ENCODE results near the gene IDNK. TPM values are rescaled to one million over a fixed set of nuclear protein-coding genes. Genes with fewer than 3 reads are reported as not detected.
A peak's percentile ranks its signal among the peaks of the same experiment; 100 is the strongest.

IDNK gene
- total and polyA plus RNA-seq, 7 experiments from 2014 or later: 8.5 to 15.3 (median 10.9) TPM

DNA sequence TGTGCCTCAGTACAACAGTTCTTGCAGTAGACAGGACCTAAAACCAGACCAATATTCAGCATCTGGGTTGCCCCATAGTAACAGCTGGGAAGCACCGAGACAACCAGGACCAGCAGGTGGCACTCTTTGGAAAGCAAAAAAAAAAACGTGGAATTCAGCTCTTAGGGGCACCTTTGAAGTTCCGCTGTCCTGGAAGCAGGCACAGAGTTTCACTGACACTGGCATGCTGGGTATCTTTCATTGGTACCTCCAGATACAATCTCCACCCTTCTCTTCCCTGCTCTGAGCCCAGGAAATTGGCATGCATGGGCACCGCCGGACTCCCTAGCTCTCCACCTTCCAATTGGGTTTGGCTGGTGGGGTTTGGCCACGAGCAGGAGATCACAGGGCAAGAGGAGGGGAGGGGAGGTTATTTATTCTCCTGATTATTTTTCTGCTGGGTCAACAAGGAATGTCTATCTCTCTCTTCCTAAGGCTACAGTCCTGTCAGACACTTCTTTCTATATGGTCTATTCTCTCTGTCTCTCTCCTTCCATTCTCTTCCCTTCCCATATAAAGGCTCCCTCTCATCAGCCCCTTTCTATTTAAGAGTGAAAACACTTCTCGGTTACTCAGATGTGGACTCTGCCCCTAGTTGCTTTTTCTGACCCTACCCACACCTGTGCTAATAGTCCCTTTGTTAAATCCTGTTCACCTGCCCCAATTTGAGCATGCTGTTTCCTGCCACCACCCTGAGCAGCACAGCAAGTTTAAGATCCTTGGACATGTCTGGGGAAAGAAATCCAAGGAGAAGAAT, 1.9 kb upstream of the IDNK start:
- Mint-ChIP-seq H3K9me3 (no peaks in the 10 kb centered on the region), H3K4me3 (peak overlapping the region in 8 of 10 donors; percentile 14 to 96 (median 74)), H3K36me3 (peaks cover 0 to 8% (median 0%) of the 10 kb centered on the region in 5 donors), H3K27me3 (peaks cover 0 to 17% (median 0%) of the 10 kb centered on the region in 5 donors), H3K27ac (peak overlapping the region in 7 of 9 donors; percentile 8 to 54 (median 27)), H3K4me1 (peaks cover 19 to 41% (median 30%) of the 10 kb centered on the region in 7 donors)
- ChIA-PET CTCF (interaction anchor here (0.6 to 2.9 kb wide), 17 partner anchors 9 to 306 kb away, joined by 3 to 34 read pairs (median 4); partner anchors contain the start of gene UBQLN1), POLR2A (interaction anchor here (0.6 to 5.5 kb wide), 2 partner anchors 54 to 87 kb away, joined by 6 to 44 read pairs; partner anchors contain the start of gene UBQLN1)
- no peaks in the 10 kb centered on the region for H3K27me3 ChIP-seq (ENCODE audit: control insufficient read depth in 2 of 2, insufficient read depth in 2 of 2, low read length in 2 of 2)
- peaks cover 0 to 4% (median 0%) of the 10 kb centered on the region in 3 experiments for H3K36me3 ChIP-seq (ENCODE audit: control insufficient read depth in 2 of 3, insufficient read depth in 3 of 3, low read length in 3 of 3)
- ATAC-seq: peak; percentile 23
- intact Hi-C loops (cut with micrococcal nuclease): loop anchor here (1.0 to 10.0 kb wide), 6 partner anchors 28 to 696 kb away; partner anchors contain the start of gene GKAP1 (in 1 of the 2)
- H3K4me1 ChIP-seq (ENCODE audit: control insufficient read depth in 2 of 2, insufficient read depth in 2 of 2, low read length in 2 of 2): peaks cover 8 to 11% of the 10 kb centered on the region in 2 donors
- no peak overlapping the region for H3K4me3 ChIP-seq (ENCODE audit: low read length)
- peak; percentile 11 to 50 (median 41) for DNase-seq
- H3K27ac ChIP-seq (ENCODE audit: low read depth, low read length): no peak overlapping the region
- H3K9me3 ChIP-seq (ENCODE audit: control insufficient read depth in 2 of 3, low read length in 3 of 3): no peaks in the 10 kb centered on the region

- intact Hi-C loops (cut with micrococcal nuclease): loop anchor here (2.0 to 10.0 kb wide), 5 partner anchors 194 to 695 kb away; partner anchors contain the start of genes GKAP1 (in 2 of the 2), HNRNPK (in 1 of the 2) and RMI1 (in 1 of the 2)
- Histone ChIP-seq H3K27ac (ENCODE audit: low read depth, low read length) (peak overlapping the region; percentile 83), H3K27me3 (ENCODE audit: control insufficient read depth in 2 of 2, insufficient read depth in 2 of 2, low read length in 2 of 2) (no peaks in the 10 kb centered on the region), H3K4me1 (ENCODE audit: control insufficient read depth in 2 of 2, insufficient read depth in 2 of 2, low read length in 2 of 2) (peaks cover 8 to 11% of the 10 kb centered on the region in 2 donors), H3K36me3 (ENCODE audit: control insufficient read depth in 2 of 3, insufficient read depth in 3 of 3, low read length in 3 of 3) (peaks cover 0 to 4% (median 0%) of the 10 kb centered on the region in 3 experiments), H3K9me3 (ENCODE audit: control insufficient read depth in 2 of 3, low read length in 3 of 3) (no peaks in the 10 kb centered on the region), H3K4me3 (ENCODE audit: low read length) (peak overlapping the region; percentile 59)
- peak; percentile 65 for ATAC-seq
- ChIA-PET CTCF (interaction anchor here (2.5 kb wide), 1 partner anchor 27 kb away, joined by 9 read pairs; no protein-coding TSS in a partner anchor), POLR2A (interaction anchor here (1.5 to 5.5 kb wide), 6 partner anchors 10 to 358 kb away, joined by 3 to 44 read pairs (median 8); partner anchors contain the start of genes HNRNPK, KIF27, RMI1 and UBQLN1)
- Mint-ChIP-seq H3K4me3 (peak overlapping the region; percentile 90 to 96 (median 96)), H3K27ac (peak overlapping the region; percentile 74 to 98 (median 96)), H3K9me3 (no peaks in the 10 kb centered on the region), H3K27me3 (peaks cover 0 to 17% (median 0%) of the 10 kb centered on the region in 5 donors), H3K36me3 (peaks cover 0 to 8% (median 0%) of the 10 kb centered on the region in 5 donors), H3K4me1 (peaks cover 21 to 51% (median 30%) of the 10 kb centered on the region in 7 donors)
- peak in 1 of 9 donors; percentile 3 for DNase-seq
Measured at GRCh38 chr9:83622433-83622938, 457 bp upstream of the IDNK start.

DNA sequence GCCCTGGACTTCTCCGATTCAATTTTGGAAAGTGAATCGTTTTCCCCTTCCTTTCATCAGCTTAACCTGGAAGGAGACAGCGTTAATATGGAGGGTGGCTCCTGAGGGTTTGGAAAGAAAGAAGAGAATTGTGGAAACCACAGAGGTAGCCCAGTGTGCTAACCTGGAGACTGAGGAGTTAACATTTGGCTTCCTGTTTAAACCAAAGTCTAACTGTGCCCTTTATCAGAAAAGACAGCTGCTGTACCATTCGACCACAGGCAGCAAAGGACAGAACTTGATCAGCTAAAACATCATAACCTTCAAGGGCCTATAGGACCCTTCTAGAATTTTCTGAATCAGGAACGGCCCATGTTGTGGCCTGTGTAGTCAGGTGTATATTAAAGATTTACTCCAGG, 735 bp downstream of the IDNK start:
- POLR2A ChIA-PET: interaction anchor here (0.6 to 5.5 kb wide), 10 partner anchors 9 to 357 kb away, joined by 3 to 44 read pairs (median 6); partner anchors contain the start of genes HNRNPK, KIF27, RMI1 and UBQLN1
- Histone ChIP-seq H3K9me3 (ENCODE audit: control insufficient read depth in 2 of 3, low read length in 3 of 3) (no peaks in the 10 kb centered on the region), H3K27ac (ENCODE audit: low read depth, low read length) (peak overlapping the region; percentile 83), H3K4me3 (ENCODE audit: low read length) (peak overlapping the region; percentile 59), H3K36me3 (ENCODE audit: control insufficient read depth in 2 of 3, insufficient read depth in 3 of 3, low read length in 3 of 3) (peaks cover 0 to 4% (median 0%) of the 10 kb centered on the region in 3 experiments), H3K27me3 (ENCODE audit: control insufficient read depth in 2 of 2, insufficient read depth in 2 of 2, low read length in 2 of 2) (no peaks in the 10 kb centered on the region), H3K4me1 (ENCODE audit: control insufficient read depth in 2 of 2, insufficient read depth in 2 of 2, low read length in 2 of 2) (peaks cover 8 to 11% of the 10 kb centered on the region in 2 donors)
- CTCF ChIA-PET: interaction anchor here (0.9 to 2.5 kb wide), 2 partner anchors 25 to 84 kb away, joined by 4 to 9 read pairs; partner anchors contain the start of gene UBQLN1
- Mint-ChIP-seq H3K27ac (peak overlapping the region; percentile 74 to 98 (median 93)), H3K4me1 (peaks cover 21 to 51% (median 30%) of the 10 kb centered on the region in 7 donors), H3K9me3 (no peaks in the 10 kb centered on the region), H3K36me3 (peaks cover 0 to 9% (median 0%) of the 10 kb centered on the region in 5 donors), H3K4me3 (peak overlapping the region; percentile 81 to 96 (median 96)), H3K27me3 (peaks cover 0 to 13% (median 0%) of the 10 kb centered on the region in 5 donors)
- peak; percentile 38 for ATAC-seq
- peak in 3 of 9 donors; percentile 10 to 29 (median 15) for DNase-seq
- intact Hi-C loops (cut with micrococcal nuclease): loop anchor here (1.0 to 10.0 kb wide), 11 partner anchors 8 to 694 kb away; partner anchors contain the start of genes GKAP1 (in 2 of the 2), HNRNPK (in 2 of the 2), KIF27 (in 2 of the 2) and RMI1 (in 2 of the 2)

GRCh38 chr9:83625178-83625577, 2.2 kb downstream of the IDNK start:
- Mint-ChIP-seq H3K4me1 (peaks cover 22 to 54% (median 30%) of the 10 kb centered on the region in 7 donors), H3K27me3 (peaks cover 0 to 7% (median 0%) of the 10 kb centered on the region in 5 donors), H3K36me3 (peaks cover 0 to 16% (median 3%) of the 10 kb centered on the region in 5 donors), H3K4me3 (peak overlapping the region in 4 of 10 donors; percentile 0 to 10 (median 2)), H3K27ac (peak overlapping the region in 7 of 9 donors; percentile 13 to 98 (median 60)), H3K9me3 (no peaks in the 10 kb centered on the region)
- ChIA-PET CTCF (interaction anchor here (2.5 kb wide), 1 partner anchor 24 kb away, joined by 9 read pairs; no protein-coding TSS in a partner anchor), POLR2A (interaction anchor here (1.5 to 5.5 kb wide), 3 partner anchors 13 to 83 kb away, joined by 6 to 44 read pairs (median 7); partner anchors contain the start of gene UBQLN1)
- no peak for DNase-seq
- Histone ChIP-seq H3K4me3 (ENCODE audit: low read length) (no peak overlapping the region), H3K36me3 (ENCODE audit: control insufficient read depth in 2 of 3, insufficient read depth in 3 of 3, low read length in 3 of 3) (peaks cover 0 to 8% (median 4%) of the 10 kb centered on the region in 3 experiments), H3K9me3 (ENCODE audit: control insufficient read depth in 2 of 3, low read length in 3 of 3) (no peaks in the 10 kb centered on the region), H3K27ac (ENCODE audit: low read depth, low read length) (no peak overlapping the region), H3K4me1 (ENCODE audit: control insufficient read depth in 2 of 2, insufficient read depth in 2 of 2, low read length in 2 of 2) (peaks cover 8 to 11% of the 10 kb centered on the region in 2 donors), H3K27me3 (ENCODE audit: control insufficient read depth in 2 of 2, insufficient read depth in 2 of 2, low read length in 2 of 2) (no peaks in the 10 kb centered on the region)
- no peak for ATAC-seq
- intact Hi-C loops (cut with micrococcal nuclease): loop anchor here in 1 of 2 donors (10.0 kb wide), 1 partner anchor 690 kb away; no protein-coding TSS in a partner anchor

DNA sequence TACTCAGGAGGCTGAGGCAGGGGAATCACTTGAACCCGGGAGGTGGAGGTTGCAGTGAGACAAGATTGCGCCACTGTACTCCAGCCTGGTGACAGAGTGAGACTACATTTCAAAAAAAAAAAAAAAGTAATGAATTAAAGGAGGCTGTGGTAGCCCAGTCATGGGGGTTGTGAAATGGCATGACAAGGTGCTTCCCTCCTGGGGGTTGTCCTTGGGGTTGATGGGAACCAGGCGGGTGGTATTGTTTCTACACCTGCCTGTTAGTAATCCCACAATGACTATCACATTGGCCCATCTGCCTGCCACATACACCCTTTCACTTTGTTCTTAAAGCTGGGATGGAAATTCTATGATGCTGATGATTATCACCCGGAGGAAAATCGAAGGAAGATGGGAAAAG, 5.6 kb downstream of the IDNK start:
- DNase-seq: no peak
- Histone ChIP-seq H3K4me1 (ENCODE audit: control insufficient read depth in 2 of 2, insufficient read depth in 2 of 2, low read length in 2 of 2) (peaks cover 8 to 11% of the 10 kb centered on the region in 2 donors), H3K27ac (ENCODE audit: low read depth, low read length) (no peak overlapping the region), H3K36me3 (ENCODE audit: control insufficient read depth in 2 of 3, insufficient read depth in 3 of 3, low read length in 3 of 3) (peaks cover 0 to 4% (median 4%) of the 10 kb centered on the region in 3 experiments), H3K4me3 (ENCODE audit: low read length) (no peak overlapping the region), H3K9me3 (ENCODE audit: control insufficient read depth in 2 of 3, low read length in 3 of 3) (no peaks in the 10 kb centered on the region), H3K27me3 (ENCODE audit: control insufficient read depth in 2 of 2, insufficient read depth in 2 of 2, low read length in 2 of 2) (no peaks in the 10 kb centered on the region)
- CTCF ChIA-PET: interaction anchor here (0.6 kb wide), 1 partner anchor 284 kb away, joined by 4 read pairs; no protein-coding TSS in a partner anchor
- POLR2A ChIA-PET: no interaction called here
- ATAC-seq: peak; percentile 49
- Mint-ChIP-seq H3K27me3 (no peaks in the 10 kb centered on the region), H3K4me3 (no peak overlapping the region), H3K9me3 (no peaks in the 10 kb centered on the region), H3K4me1 (peaks cover 16 to 35% (median 22%) of the 10 kb centered on the region in 7 donors), H3K36me3 (peaks cover 0 to 16% (median 3%) of the 10 kb centered on the region in 5 donors), H3K27ac (peak overlapping the region in 1 of 9 donors; percentile 40)
- intact Hi-C loops (cut with micrococcal nuclease): loop anchor here in 1 of 2 donors (10.0 kb wide), 1 partner anchor 686 kb away; no protein-coding TSS in a partner anchor

All from naive thymus-derived CD4-positive, alpha-beta T cell (primary cell).